CD4-positive, alpha-beta T cell treated with Interleukin-2 at 100 ng/mL for 4 hours (primary cell): ENCODE measurements around the gene CXCL12.

Experiments
- DNase-seq: peaks from one replicate; pipeline ENCODE4 v3.0.0-alpha.2; 2020; ENCODE audit warnings: low spot score

Gene CXCL12

GRCh38 chr10:44399659-44400451 lies 15.0 kb upstream of the CXCL12 start:
- no peak for DNase-seq

- DNase-seq: no peak
Observed at GRCh38 chr10:44398747-44399658, 14.1 kb upstream of the CXCL12 start.

GRCh38 chr10:44398271-44398670 lies 13.4 kb upstream of the CXCL12 start:
- DNase-seq: no peak

- no peak for DNase-seq
Observed at GRCh38 chr10:44397476-44398225, 12.8 kb upstream of the CXCL12 start.

- DNase-seq: no peak
Observed at GRCh38 chr10:44396671-44397191, 11.8 kb upstream of the CXCL12 start.

- DNase-seq: no peak
Observed at GRCh38 chr10:44395902-44396670, 11.2 kb upstream of the CXCL12 start.

GRCh38 chr10:44395396-44395795 lies 10.5 kb upstream of the CXCL12 start:
- DNase-seq: no peak

- DNase-seq: no peak
Observed at GRCh38 chr10:44394696-44395381, 9.9 kb upstream of the CXCL12 start.

- no peak for DNase-seq
Observed at GRCh38 chr10:44393834-44394547, 9.1 kb upstream of the CXCL12 start.

GRCh38 chr10:44393051-44393630 lies 8.2 kb upstream of the CXCL12 start:
- no peak for DNase-seq

GRCh38 chr10:44392420-44392819 lies 7.5 kb upstream of the CXCL12 start:
- no peak for DNase-seq

GRCh38 chr10:44391981-44392380 lies 7.1 kb upstream of the CXCL12 start:
- DNase-seq: no peak

- no peak for DNase-seq
Observed at GRCh38 chr10:44390585-44391072, 5.7 kb upstream of the CXCL12 start.

- no peak for DNase-seq
Observed at GRCh38 chr10:44389556-44389955, 4.7 kb upstream of the CXCL12 start.

- no peak for DNase-seq
Observed at GRCh38 chr10:44389150-44389549, 4.3 kb upstream of the CXCL12 start.

GRCh38 chr10:44388641-44389040 lies 3.7 kb upstream of the CXCL12 start:
- no peak for DNase-seq

- no peak for DNase-seq
Observed at GRCh38 chr10:44387853-44388251, 3.0 kb upstream of the CXCL12 start.

- no peak for DNase-seq
Observed at GRCh38 chr10:44386546-44387052, 1.7 kb upstream of the CXCL12 start.

- DNase-seq: no peak
Observed at GRCh38 chr10:44385696-44386441, 972 bp upstream of the CXCL12 start.
